Vagina (tissue), 2 donors: ENCODE data around the gene MARK3. TPM values are rescaled to one million over a fixed set of nuclear protein-coding genes. Genes with fewer than 3 reads are reported as not detected.
"Not testable (repeated sequence)": the region's sequence is repeated elsewhere in the genome, so short reads cannot be mapped to it uniquely, and the experiment has no call there.

Experiments used
- DNase-seq, 2 donors: peaks; one replicate each; pipeline ENCODE4 v3.0.0-alpha.2; 2017; ENCODE audit errors: extremely low spot score in 2 of 2
- H3K27ac ChIP-seq: fragments of 200-600 bp; sonication (generic); one replicate; pipeline ENCODE4 v1.5.1; 2019
- H3K27me3 ChIP-seq: fragments of 200-600 bp; sonication (generic); one replicate; pipeline ENCODE4 v1.5.1; 2019
- H3K36me3 ChIP-seq, 2 donors: fragments of 200-600 bp; sonication (generic); one replicate each; pipeline ENCODE4 v1.5.1; 2017 to 2019
- H3K4me1 ChIP-seq: fragments of 200-600 bp; sonication (generic); one replicate; pipeline ENCODE4 v1.5.1; 2019
- H3K4me3 ChIP-seq, 2 donors: fragments of 200-600 bp; sonication (generic); 1 replicate in 1 of 2; 2 replicates in 1 of 2; pipeline ENCODE4 v1.5.1; 2016 to 2019
- H3K9me3 ChIP-seq: fragments of 200-600 bp; sonication (generic); one replicate; pipeline ENCODE4 v1.5.1; 2019
- POLR2A ChIP-seq, 2 donors: fragments of 450-650 bp; IDR thresholded peaks; one replicate each; pipeline ENCODE4 v1.6.1; 2017; ENCODE audit warnings: antibody characterized with exemption in 2 of 2, mild to moderate bottlenecking in 2 of 2, moderate library complexity in 2 of 2
- POLR2AphosphoS5 ChIP-seq, 2 donors: sonication (generic); formaldehyde crosslinking; IDR thresholded peaks; one replicate each; pipeline ENCODE4 v1.9.0; 2017; ENCODE audit warnings: antibody characterized with exemption in 2 of 2, mild to moderate bottlenecking in 2 of 2, low read depth in 1 of 2; ENCODE audit not compliant: insufficient read depth in 1 of 2
- intact Hi-C: fragments of 100-400 bp; cut with DNase I; formaldehyde crosslinking; loops from one replicate; pipeline ENCODE4 v1.15.1; 2023
- total RNA-seq: library from RNA; depleted of rRNA; stranded (reverse); fragments of >200 nt; gene quantifications from one replicate; pipeline ENCODE4 v1.2.3, GENCODE V29; 2016
- TF ChIP-seq, protein P1 (sequence below), 3 experiments: fragments of 450-650 bp in 2 of 3; fragments of 200-600 bp in 1 of 3; sonication (generic) in 1 of 3; IDR thresholded peaks; one replicate each; pipeline ENCODE4 v1.5.1; 2017 to 2019; ENCODE audit warnings: antibody characterized with exemption in 3 of 3, mild to moderate bottlenecking in 2 of 3, moderate library complexity in 2 of 3

MARK3 gene
- total RNA-seq, 1 donor from 2014 or later: 77.6 TPM

DNA sequence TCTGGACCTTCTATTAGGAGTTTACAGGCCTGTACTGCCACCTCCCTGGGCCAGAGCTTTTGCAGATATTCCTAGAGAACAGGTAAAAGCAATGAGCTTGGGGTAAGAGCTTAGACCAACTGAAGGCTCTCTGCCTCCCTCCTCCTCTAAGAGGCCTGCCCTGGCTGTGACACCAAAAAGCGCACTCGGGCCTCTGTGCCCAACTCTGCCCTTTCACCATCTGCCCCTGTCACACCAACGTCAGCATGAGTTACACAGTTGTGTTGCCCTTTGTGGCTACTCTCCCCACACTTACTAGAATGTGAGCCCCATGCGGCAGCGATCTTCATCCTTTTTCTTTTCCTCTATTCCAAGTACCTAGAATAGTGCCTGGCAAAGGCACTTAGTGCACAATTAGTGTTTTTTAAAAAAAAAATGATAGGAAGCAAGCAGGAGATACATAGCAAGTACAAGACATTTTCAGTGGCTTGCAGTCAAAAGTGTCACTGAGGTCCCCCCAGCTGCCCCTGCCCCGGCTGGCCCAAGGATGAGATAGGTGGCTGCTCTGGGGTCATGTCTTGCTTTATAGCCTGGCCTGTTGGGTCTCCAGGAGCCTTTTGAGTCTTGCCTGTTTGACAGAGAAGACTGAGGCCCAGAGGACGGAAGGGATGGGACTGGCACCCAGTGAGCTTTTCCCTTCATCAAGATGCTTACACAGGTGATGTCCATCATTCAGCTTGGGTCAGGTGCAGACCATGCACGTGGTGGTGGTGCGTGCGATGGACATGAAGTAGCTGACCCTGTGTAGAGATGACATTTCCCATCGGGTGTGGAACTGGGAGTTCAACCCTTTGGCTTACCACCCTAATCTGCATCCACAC, 124.9 kb downstream of the MARK3 start:
- no peaks in the 10 kb centered on the region for H3K9me3 ChIP-seq
- TF ChIP-seq POLR2A (IDR thresholded peaks at IDR 0.05): no peak
- TF ChIP-seq, protein P1, sequence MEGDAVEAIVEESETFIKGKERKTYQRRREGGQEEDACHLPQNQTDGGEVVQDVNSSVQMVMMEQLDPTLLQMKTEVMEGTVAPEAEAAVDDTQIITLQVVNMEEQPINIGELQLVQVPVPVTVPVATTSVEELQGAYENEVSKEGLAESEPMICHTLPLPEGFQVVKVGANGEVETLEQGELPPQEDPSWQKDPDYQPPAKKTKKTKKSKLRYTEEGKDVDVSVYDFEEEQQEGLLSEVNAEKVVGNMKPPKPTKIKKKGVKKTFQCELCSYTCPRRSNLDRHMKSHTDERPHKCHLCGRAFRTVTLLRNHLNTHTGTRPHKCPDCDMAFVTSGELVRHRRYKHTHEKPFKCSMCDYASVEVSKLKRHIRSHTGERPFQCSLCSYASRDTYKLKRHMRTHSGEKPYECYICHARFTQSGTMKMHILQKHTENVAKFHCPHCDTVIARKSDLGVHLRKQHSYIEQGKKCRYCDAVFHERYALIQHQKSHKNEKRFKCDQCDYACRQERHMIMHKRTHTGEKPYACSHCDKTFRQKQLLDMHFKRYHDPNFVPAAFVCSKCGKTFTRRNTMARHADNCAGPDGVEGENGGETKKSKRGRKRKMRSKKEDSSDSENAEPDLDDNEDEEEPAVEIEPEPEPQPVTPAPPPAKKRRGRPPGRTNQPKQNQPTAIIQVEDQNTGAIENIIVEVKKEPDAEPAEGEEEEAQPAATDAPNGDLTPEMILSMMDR (IDR thresholded peaks at IDR 0.05): no peak
- no peak for TF ChIP-seq POLR2AphosphoS5 (IDR thresholded peaks at IDR 0.05; ENCODE audit: insufficient read depth in 1 of 2, low read depth in 1 of 2)
- H3K27ac ChIP-seq: no peak overlapping the region
- H3K36me3 ChIP-seq: peaks cover 0 to 5% of the 10 kb centered on the region in 2 donors
- no peaks in the 10 kb centered on the region for H3K27me3 ChIP-seq
- peaks cover 26% of the 10 kb centered on the region for H3K4me1 ChIP-seq
- no peak overlapping the region for H3K4me3 ChIP-seq
- intact Hi-C loops: no loop called here
- no peak for DNase-seq

DNA sequence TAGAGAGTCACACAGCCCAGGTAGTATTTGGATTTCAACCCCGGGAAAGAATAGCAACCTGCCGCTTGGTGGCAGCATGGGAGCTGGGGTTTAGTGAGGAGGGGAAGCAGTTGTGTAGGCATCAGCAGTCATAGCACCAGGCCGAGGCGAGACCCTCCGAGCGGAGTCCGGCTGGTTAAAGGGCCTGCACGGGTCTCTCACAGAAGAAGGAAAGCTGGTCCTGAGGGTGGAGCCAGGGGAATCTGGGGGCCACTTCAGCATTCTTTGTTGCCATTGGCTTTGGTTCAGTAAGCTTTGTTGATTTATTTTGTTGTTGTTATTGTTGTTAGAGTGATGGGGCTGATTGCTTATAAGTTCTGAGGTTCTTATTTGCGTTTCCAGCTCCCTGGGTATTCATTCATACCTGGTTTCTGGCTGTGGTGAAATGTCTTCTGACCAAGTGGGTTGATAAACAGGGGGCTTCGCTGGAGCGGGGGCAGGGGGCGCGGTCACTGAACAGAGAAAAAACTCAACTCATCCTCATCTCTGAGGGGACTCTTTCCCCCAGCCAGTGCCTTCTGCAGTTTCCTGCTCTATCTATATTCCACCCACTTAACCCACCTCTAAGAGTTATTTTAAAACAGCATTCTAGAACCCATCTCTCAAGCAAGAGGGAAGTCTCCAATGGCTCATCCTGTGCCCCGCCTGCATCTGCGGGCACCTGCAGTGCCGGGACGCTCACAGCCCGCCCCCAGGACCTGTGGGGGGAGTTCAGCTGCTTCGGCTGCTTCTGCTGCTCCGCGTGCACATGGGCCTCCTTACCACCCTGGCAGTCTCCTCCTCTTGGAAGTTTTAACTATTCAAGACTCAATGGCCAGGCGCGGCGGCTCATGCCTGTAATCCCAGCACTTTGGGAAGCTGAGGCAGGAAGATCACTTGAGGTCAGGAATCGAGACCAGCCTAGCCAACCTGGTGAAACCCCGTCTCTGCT, 125.8 kb downstream of the MARK3 start:
- intact Hi-C loops: no loop called here

DNA sequence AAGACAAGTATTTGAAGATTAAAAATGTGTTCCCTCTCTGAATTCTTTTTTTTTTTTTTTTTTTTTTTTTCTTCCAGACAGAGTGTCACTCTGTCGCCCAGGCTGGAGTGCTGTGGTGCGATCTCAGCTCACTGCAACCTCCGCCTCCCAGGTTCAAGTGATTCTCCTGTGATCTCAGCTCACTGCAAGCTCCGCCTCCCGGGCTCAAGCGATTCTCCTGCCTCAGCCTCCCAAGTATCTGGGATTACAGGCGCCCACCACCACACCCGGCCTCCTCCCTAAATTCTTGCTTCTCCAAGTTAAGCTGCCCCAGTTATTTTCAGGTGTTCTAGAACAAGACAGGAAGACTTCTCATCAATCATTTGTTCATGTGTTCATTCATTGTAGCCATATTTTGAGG, 127.0 kb downstream of the MARK3 start:
- H3K36me3 ChIP-seq, DNase-seq, H3K9me3 ChIP-seq, H3K4me3 ChIP-seq, H3K27me3 ChIP-seq, intact Hi-C loops: not testable (repeated sequence)
- Histone ChIP-seq H3K27ac (peak overlapping the region; percentile 69), H3K4me1 (peaks cover 26% of the 10 kb centered on the region)

More for the DNA sequence above, 125.8 kb downstream of the MARK3 start:
- Histone ChIP-seq H3K4me3 (no peak overlapping the region), H3K4me1 (peaks cover 26% of the 10 kb centered on the region), H3K9me3 (no peaks in the 10 kb centered on the region), H3K27ac (no peak overlapping the region), H3K36me3 (no peaks in the 10 kb centered on the region), H3K27me3 (no peaks in the 10 kb centered on the region)
- TF ChIP-seq, protein P1 (IDR thresholded peaks at IDR 0.05): no peak
- no peak for TF ChIP-seq POLR2A (IDR thresholded peaks at IDR 0.05)
- no peak for TF ChIP-seq POLR2AphosphoS5 (IDR thresholded peaks at IDR 0.05; ENCODE audit: insufficient read depth in 1 of 2, low read depth in 1 of 2)
- DNase-seq: no peak

DNA sequence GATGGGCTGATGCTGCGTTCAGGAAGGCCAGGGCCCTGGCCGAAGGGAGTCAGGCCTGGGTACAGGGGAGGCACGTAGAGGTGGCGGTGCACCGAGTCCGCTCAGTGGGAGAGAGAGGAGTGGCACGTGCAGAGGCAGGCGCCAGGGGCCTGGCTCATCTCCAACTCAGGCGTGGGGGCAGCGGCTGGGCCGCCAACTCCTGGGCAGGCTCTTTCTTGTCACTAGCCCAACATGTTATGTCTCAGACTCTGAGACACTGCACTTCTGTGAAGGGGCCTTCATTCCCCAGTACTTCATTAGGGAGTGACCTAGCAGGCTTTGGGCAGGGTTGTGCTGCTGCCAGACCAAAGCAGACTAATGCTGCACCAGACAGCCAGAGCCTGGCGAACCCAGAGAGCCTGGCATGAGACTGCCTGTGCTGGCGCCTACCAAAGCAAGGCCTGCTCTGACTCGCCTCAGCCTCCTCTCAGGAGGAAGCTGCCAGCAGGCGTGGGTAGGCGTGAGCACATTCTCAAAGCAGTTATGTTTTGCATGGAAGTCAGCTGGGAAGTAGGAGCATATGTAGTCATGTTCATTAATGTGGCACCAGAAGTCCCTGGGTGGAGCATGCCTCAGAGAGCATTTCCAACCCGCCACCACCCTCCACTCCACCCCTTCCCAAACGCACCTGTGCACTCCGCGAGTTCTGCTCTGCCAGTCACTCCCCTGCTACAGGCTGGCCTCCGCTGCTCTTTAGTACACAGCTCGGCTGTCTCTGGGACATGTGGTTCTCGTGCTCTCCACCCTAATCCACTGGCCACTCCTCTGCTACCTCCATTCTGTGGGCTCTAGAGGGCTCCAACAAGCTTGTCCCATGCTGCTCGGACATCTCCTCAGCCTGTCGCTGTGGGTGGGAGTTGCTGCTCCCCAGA, 127.7 kb downstream of the MARK3 start:
- DNase-seq: no peak
- Histone ChIP-seq H3K27ac (peak overlapping the region; percentile 69), H3K27me3 (no peaks in the 10 kb centered on the region), H3K36me3 (no peaks in the 10 kb centered on the region), H3K4me3 (no peak overlapping the region), H3K9me3 (no peaks in the 10 kb centered on the region), H3K4me1 (peaks cover 33% of the 10 kb centered on the region)
- TF ChIP-seq POLR2A (IDR thresholded peaks at IDR 0.05) (no peak), POLR2AphosphoS5 (IDR thresholded peaks at IDR 0.05; ENCODE audit: insufficient read depth in 1 of 2, low read depth in 1 of 2) (peak; percentile 72)
- TF ChIP-seq, protein P1 (IDR thresholded peaks at IDR 0.05): no peak
- intact Hi-C loops: no loop called here
